HG02610 (cell line): ENCODE results near the gene KPTN.

Experiments
- ATAC-seq: cut with Tn5 transposase; IDR thresholded peaks from one replicate; pipeline ENCODE4 v1.9.1; 2021; ENCODE audit warnings: mild to moderate bottlenecking, moderate library complexity; ENCODE audit not compliant: unreplicated experiment

The KPTN gene

DNA sequence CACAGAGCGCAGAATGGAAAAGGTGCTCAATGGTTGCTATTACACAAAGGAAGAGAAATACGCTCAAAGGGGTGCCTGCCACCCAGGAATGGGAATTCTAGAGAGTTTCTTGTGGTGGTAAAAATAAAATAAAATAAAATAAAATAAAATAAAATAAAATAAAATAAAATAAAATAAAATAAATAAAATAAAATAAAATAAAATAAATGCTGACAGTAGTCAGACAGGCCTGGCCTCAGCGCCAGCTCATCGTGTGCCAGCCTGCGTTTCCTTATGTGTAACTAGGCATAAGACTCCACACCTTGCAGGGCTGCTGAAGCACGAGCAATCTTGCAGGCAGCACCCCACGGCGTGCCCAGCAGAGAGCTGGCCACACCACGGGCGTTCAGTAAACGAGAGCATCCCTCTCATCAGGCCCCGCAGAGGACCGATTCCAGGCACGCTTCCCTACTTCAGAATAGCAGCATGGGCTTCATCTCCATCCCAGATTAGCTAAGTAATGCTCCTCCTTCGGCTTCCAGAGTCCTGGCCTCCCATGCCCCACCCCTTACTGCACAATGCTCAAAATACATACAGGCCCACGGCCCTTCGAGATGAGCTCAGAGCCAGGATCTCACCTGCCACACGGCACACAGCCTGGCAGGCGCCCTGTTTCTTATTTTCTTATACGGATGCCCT lies 25.3 kb upstream of the KPTN start:
- no peak for ATAC-seq

DNA sequence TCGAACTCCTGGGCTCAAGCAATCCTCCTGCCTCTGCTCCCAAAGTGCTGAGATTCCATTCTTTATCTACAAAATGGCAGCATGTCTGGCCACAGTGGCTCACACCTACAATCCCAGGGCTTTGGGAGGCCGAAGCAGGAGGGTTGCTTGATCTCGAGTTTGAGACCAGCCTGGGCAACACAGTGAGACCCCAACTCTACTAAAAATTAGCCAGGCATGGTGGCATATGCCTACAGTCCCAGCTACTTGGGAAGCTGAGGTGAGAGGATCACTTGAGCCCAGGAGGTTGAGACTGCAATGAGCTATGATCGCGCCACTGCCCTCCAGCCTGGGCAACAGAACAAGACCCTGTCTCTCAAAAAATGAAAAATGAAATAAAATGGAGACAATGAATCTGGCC lies 24.7 kb upstream of the KPTN start:
- ATAC-seq, result no peak

DNA sequence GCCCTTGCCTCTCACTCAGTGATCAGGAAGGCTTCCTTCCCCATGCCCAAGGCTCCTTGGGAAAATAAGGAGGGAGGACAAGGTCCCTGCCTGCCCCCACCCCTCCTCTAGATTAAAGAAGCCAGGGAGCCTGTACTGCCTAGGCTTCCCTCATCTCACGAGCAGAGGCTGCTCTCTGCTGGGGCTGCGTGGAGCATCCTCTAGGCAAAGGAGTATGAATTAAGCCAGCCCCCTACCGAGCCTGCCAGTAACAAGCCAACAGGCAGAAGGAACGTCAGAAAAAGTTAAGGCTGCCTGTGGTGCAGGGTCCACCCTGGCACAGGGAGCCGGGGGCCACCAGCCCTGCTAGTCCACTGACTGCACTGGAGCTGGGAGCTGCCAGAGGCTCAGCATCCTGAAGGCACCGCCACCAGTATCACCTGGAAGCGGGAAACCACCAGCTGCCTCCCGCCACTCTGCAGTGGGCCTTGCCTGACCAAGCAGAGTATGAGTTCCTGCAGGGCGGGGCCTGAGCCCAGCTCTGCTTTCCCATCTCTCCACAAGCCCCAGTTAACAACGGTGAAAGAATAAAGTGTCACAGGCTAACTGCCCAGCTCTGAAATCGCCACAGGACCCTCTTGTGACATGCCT lies 24.0 kb upstream of the KPTN start:
- ATAC-seq, result no peak

DNA sequence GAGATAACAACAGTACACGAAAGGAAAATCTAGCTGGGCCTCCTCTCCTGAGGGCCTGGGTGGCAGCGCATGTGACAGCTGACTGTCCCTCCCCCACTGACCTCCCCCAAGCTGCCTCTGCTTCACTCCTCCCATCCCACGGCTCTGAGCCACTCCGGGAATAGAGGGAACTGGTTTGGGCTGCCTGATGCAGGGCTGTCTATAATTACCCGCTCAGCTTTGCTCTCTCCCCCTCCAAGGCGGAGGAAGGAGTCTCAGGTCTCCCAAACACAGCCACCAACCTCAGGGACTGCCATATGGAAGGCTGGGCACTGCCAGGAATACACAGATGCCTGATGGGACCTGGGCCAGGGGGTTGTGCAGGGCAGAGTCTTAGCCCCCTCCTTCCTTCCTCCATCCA lies 23.0 kb upstream of the KPTN start:
- ATAC-seq, result no peak

DNA sequence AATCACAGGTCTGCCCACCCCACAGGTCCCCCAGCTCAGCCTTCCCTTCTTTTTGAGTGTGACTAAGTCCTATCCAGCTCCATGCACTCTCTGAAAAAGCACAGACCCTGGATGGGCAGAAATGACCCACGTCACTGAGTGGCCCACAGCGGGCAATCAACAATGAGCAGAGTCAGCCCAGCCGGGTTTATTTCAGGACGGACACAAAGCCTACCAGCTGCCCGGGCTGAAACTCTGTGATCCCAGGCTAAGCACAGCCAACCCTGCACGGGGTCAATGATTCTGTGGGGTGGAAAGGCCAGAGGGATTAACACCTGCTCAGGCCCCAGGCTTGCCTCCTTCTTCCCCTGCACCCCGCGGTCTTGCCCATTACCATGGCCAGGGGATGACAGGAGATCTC lies 22.4 kb upstream of the KPTN start:
- no peak for ATAC-seq

DNA sequence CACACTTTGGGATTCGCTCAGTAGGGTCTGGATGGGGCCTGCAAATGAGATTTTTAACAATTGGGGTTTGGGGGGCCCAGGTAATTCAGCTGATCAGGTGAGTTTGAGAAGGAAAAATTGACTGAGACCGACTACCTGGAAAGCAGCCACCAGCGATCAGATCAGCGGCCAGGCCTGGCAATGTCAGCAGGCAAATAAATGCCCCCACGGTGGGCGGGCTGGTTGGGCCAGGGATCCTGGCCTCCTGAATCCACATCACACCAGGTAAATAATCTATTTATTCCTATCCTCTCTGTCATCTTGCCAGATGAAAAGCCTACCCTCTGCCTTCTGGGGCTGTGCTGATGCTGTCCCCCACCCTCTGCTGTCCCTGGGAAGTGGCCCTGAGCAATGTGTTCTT lies 21.5 kb upstream of the KPTN start:
- ATAC-seq, result no peak

DNA sequence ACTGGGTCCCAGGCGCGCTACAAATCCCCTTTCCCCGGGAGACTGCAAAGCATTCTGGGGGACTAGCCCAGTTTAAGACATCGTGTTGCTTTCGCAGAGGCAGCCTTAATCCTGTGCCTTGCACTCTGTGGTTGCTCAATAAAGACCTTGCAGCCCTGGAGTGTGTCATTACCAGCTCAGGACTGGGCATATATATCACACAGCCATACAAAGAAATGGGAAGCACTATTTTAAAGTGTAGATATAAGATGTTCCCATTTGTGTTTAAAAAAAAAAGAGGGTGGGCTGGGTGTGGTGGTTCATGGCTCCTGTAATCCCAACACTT lies 19.8 kb upstream of the KPTN start:
- ATAC-seq, result no peak

DNA sequence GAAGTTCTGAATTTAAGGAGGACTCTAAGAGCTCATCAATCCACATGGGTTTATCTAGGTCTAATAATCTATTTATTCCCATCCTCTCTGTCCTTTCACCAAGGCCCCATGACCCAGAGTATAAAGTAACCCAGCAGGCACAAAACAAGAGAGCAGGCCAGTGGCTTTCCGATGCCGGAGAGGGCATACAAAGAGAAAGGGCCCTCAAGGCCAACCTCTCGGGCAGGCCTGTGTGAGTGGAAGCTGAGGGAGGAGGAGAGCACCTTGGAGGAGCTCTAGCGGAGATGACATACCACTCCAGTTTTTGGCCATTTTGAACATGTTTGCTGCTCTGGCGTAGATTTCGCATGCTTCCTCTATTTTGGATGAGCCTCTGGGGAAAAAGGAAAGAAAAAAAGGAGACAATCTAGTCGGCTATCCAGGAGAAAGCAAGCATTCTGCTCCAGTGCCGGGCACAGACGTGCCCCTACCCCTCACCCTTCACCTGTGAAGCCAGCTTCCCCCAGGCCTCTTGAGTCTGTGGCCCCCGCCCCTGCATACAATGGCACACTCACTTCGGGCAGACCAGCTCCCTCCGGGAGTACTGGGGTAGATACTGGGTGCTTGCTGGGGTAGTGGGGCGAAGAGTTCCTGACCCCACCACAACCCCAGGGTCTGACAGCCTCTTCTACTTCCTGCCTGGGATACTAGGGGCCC lies 19.3 kb upstream of the KPTN start:
- no peak for ATAC-seq

DNA sequence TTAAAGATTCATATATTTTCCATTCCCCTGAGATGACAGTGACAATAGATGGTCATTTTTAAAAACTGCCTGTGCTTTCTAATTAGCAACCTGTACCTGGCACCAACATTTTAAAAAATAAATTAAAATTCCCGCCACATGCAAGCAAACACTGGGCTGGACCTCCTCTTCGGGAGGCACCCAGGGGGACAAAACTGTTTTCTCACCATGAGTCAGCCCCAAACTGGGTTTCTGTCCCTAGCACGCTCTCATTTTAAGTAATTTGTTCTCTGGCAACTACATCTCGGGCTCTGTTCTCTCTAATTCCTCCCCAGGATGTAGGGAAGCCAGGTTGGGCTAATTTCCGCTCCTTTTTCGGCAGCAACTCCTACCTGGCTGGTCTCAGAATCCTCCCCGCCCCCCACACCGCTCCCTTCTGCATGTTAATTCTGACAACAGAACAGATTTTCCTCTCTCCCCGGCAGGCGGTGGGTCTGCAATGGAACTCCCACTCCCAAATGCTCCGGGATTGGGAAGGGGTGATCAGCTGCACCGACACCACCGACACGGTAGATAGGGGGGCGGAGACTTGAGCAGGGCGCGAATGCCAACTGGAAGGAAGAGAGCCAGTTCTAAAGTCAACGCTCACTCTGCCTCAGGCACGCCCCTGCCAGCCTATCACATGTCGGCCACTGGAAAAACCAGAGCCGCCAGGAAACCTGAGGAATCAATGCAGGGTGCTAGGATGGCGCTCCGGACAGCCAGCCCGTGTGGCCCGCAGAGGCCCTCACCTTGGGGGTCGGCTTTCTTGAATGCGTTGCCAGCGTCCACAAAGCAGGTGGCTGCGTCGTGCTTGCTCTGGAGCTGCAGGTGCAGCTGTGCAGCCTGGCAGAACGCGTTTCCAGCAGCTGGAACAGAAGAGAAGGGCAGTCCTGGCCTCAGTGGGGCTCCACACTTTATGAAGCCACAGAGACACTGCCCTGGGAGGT lies 16.1 kb upstream of the KPTN start:
- no peak for ATAC-seq

DNA sequence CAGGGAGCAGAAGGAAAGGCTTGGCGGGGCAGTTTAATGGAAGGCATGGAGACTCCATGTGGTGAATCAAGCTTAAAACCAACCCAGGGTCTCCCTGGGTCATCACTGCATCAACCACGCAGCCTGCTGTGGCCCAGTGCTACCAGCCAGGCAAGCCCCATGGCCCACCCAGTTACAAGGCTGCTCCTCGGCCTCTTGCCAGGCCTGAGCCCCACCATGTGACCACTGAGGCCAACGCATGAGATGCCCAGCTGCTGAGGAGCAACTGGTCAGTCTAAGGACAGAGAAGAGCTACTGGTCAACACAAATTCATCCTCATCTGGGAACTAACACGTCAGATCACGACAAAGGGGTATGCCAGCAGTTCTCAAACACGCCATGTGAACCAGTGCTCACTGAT lies 15.4 kb upstream of the KPTN start:
- no peak for ATAC-seq

DNA sequence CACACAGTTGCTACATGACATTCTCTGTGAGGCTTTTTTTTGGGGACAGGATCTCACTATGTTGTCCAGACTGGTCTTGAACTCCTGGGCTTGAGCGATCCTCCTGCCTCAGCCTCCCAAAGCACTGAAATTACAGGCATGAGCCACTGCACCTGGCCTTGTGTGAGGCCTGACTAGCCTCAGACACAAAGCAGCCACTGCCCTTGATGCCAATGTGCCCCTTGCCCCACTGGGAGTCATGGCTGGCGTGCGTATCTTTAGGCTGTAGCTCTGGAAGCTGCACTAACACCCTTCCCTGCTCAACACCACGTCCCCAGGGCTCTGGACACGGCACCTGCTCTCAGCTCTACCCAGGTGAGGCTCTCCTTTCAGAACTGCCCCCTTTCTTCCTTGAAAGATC lies 14.5 kb upstream of the KPTN start:
- ATAC-seq, result no peak

DNA sequence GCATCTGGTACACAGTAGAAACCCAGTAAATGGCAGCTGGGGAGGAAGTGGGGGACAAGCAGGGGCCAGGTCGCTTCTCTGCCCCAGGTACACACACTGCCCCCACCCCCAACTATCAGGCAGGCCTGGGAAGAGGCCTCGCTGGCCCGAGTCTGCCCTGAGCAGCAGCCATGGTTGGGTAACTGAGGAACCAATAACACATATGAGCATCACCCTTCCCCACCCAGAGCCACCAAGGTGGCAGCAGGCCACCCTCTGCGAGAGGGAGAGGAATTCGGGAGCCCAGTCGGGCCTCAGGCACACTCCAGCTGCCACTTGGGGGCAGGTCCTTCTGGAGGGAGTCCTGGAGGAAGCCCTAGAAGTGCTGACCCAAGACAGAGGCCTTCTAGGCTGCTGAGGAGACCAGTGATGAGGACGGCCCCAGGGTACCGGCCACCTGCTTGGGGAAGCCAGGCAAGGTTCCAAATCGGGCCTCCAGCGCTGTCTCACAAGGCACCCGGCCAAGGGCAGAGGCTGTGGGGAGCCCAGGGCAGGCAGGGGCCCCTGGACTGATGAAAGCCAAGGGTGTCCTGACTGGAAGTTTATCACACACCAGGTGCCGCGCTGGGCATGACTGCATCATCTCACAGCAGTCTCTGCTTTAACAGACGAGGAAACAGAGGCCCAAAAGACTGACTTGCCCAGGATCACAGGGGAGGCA lies 14.0 kb upstream of the KPTN start:
- ATAC-seq, result no peak

DNA sequence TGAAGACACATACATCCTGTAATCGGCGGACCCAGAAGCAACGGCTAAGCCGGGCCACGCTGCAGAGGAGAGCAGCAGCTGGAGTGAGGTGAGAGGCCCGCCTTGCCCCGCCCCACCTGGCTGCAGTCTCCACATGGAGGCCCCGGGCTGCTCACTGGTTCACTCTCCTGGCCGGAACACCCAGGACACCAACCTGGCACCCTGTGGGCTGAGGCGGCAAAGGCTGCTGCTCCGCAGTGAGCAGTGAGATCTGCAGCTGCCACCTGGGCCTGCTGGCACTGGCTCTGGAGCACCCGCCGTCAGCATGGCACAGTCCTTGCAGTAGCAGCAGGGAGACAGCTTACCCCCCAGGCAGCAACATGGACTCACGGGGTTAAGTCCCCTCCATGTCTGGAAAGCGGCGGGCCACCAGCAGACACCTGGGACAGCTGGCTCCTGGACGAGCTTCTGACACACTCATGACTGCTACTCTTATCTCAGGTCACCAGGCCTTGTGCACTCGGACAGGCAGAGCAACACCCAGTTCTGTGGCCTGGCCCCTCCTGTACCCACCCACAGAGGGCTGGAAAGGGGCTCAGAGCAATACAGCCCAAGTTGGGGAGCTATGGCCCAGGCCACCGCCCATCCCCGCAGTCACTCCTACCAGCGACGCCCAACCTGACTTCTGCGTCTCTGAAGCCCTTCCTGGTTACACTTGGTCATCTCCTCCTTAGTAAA lies 13.2 kb upstream of the KPTN start:
- ATAC-seq, result no peak

DNA sequence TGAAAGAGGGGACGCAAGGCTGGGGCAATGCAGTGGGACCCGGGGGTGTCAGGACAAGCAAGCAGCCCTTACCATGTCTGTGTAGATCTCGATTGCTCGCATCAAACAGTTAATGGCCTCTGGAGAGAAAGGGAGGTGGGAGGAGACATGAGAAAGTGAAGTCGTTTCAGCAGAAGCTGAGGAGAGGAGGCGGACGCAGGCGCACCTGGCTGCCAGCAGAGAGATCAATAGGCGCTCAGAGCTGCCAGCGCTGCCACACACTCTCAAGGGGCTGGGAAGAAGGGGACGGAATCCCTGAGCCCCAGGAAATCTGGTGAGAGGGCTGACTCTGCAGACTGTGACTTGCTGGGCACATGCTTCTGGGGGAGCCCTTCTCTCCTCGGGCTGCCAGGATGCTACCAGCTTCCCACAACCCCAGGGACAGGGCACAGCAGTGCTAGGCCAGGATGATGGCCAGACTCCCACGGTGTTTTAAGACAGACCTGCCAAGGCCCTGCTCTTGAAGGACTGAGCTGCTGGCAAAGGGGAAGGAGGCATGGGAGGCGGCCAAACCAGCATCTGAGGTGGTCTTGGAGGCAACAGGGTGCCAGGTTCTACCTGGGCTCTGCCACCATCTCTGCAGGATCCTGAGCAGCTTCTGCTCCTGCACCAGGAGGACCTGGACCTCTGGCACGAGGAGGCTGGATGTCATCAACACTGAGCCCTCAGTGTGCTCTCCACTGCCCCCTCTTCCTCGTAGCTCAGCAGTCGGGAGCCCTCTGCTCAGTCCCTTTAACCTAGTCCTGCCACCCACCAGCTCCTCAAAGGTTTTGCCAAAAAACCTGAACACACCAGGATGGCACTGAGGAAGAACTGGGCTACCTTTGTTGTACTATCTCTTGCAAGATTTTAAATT lies 11.7 kb upstream of the KPTN start:
- no peak for ATAC-seq

DNA sequence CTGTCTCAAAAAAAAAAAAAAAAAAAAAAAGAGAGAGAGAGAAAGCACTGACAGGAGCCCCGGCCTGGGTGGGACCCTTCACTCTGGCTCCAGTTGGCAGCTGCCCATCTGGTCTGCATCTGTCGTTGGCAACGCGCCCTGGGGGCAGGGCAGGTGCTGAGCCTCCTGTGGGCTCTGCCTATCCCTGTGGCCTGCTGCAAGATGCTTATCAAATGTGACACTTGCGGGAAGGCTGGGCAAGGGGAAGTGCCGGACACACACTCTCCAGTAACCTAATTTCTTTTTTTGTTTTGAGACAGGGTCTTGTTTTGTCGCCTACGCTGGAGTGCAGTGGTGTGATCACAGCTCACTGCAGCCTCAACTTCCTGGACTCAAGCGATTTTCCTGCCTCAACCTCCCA lies 10.7 kb upstream of the KPTN start:
- no peak for ATAC-seq

DNA sequence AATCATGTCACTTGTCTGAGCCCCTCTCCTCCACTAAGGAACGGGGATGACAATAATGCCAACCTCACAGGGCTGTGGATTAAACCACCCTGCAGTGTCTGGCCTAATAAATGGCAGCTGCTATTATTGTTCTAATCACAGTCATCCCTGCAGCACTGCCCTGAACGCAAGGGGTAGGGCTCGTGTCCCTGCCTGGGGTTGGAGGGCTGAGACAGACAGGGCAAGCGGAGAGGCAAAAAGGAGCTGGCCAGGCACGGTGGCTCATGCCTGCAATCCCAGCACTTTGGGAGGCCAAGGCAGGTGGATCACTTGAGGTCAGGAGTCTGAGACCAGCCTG lies 10.2 kb upstream of the KPTN start:
- ATAC-seq, result no peak

DNA sequence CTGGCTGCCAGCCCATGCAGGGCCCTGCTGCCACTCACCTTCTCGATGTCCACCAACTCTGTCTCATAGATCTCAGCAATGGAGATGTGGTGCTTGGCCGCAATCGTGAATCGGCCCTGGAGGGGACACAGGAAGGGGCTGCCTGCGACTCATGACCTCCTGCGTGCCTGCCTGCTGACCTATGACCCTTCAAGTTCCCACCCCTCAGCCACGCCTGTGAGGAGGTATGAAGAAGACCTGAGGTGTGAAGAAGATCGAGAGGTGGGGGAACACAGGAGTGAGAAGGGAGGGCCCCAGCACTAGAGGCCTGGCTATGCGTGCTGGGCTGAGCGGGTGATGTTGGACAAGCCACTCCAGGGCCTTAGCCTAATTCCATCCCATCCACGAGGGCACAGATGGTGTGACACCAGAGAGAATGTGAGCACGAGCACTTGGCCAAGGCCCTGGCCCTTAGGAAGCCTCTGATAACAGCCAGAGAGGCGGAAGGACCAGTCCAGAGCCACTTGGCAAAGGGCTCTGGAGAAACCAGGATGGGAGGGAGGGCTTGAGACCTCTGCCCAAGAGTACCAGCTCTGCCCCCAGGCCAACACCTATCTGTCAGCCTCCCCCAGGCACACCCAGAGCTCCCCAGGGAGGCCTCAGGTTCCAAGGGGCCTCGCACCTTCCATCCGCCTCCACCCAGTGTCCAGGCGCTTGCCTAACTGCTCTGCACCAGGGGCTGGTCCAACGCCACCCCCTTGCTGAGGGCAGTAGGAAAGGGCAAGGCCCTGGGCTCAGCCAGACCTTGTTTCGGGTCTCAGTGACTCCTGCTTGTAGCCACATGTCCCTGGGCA lies 9.6 kb upstream of the KPTN start:
- ATAC-seq, result no peak

DNA sequence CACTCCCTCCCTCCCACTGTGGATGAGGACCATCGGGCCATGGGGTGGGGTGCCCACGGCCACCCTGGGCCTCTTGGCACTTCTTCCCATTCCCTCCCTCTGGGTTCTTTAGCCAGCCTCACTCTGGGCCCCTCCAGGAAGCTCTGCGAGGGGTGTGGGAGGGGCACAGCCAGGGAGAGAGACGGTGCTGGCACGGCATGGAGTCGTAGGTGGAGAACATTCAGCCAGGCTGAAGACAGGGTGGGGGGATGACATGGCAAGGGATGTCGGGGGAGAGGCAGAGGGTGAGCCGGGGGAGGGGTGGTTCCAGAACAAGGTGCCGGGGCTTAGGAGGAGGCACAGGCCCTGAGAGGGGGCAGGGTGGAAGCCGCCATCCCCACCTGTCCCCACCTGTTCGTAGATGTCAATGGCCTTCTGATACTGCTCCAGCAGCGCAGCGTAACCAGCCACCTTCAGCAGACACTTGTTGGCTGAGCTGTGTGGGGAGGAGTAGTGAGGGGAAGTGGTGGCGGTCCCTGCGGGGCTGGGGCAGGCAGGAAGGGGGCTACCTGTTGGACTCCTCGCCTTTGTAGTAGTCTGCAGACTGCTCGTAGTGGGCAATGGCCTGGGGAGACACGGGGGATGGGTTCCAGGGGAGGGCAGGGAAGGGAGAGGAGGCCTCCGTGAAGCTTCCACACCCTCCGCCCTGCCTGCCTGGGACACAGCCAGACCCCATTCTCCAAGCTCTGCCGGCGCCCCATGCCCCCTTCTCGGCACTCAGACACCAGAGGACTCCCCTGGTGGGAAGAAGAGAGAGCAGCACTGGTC lies 8.8 kb upstream of the KPTN start:
- ATAC-seq, result no peak
